Mesenteric fat pad (tissue), 1 donor: ENCODE measurements around the gene NPR3. TPM values are rescaled to one million over a fixed set of nuclear protein-coding genes. Genes with fewer than 3 reads are reported as not detected.
"Not testable (repeated sequence)": the region's sequence is repeated elsewhere in the genome, so short reads cannot be mapped to it uniquely, and the experiment has no call there.

Source experiments
- DNase-seq: peaks from one replicate; pipeline ENCODE4 v3.0.0-alpha.2; 2020; ENCODE audit warnings: low spot score
- total RNA-seq: library from RNA; stranded (reverse); fragmentation: NEBNext Ultra II Directional; extraction: Animal tissue kit (Norgen Biotek cat#: 25700); gene quantifications from one replicate; pipeline ENCODE4 v1.2.1, GENCODE V29; 2021
- donor health status: DM: yes; HTN: yes; CAD: no.

The NPR3 gene
- total RNA-seq, 1 donor from 2014 or later = 43.3 TPM

DNA sequence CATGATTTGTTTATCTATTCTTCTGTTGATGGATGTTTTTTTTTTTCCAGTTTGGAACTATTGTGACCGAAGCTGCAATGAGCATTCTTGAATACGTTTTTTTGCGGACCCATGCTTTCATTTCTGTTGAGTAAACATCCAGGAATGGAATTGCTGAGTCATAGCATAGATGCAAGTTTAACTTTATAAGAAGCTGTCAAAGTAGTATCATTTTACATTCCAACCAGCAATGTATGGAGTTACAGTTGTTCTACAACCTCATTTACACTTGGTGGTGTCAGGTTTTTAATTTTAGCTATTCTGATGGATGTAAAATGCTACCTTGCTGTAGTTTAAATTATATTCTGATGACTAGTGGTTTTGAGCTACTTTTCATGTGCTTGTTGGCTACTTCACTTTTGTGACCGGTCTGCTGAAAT, 49.0 kb downstream of the NPR3 start:
- DNase-seq = no peak

DNA sequence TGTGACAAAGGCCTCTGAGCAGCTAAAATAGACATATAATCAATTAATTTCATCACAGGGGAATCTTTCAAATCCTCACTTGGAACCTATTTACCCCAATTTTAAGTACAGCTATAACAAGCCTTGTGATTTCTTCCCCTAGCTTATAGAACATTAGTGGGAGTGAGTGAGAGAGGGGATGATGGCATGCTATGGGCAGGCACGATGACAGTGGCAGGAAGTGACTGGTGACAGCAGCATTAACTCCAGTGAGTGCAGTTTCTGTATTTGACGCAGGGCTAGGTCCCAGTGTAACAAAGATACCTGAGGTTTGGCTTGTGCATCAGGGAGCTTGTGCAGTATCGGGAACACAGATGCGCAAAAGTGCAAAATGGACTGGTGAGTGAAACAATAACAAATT, 54.1 kb downstream of the NPR3 start:
- no peak for DNase-seq

DNA sequence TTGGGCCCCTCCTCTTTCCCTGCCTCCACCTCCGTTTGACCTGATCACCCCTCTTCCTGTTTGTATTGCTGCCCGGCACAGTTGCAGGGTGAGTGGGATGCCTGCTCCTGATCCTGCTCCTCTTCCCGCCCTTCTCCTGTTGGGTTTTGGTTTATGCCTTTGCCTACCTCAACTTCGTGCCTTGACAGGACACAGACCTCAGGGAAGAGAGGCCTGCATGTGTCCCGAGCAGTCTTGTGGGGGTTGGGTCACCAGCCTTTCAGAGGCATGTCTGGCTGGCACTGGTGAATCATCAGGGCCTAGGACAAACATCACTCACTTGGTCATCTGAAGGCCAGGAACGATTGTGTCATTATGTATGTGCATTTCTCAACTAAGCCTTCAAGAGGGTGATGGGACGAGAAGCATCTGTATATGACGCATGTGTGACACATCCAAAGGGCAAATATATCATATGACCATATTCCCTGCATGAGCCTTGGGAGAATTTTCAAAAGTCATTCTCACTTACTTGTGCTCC, 56.9 kb downstream of the NPR3 start:
- DNase-seq = no peak

DNA sequence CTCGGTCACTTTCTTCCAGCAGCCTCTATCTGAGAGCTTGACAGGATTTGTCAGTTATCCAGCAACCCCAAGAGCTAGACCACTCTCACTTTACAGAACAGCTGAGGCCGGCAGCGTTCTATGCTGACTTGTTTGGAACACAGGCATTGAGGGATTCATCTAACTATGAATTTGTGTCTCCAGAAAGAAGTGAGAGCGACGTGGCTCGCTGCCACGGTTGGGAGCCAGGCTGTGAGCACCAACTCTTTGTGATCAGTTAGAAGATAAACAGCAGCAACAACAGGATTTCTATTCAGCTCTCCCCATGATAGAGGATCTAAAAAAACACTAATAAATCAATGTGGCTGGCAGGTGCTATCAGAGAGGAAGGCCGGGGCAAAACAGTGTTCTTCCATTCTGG, 58.6 kb downstream of the NPR3 start:
- no peak for DNase-seq

DNA sequence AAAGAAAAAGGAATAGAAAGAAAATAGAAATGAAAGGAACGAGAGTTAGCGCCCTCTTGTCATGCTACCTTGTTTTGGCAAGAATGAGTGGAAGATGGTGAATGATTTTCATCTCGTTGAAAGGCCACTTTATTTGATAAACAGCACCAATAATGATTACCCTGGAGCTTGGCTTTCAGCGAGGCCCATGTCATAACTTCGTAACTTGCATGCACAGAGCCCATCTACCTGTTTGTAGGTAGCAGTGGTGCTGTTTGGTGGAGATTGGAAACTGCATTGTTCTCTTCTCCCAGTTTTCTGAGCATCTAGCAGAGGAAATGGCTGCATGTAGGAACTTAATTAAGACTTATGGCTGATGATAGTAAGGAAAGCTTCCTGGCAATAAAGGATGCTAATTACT, 59.3 kb downstream of the NPR3 start:
- DNase-seq = no peak

DNA sequence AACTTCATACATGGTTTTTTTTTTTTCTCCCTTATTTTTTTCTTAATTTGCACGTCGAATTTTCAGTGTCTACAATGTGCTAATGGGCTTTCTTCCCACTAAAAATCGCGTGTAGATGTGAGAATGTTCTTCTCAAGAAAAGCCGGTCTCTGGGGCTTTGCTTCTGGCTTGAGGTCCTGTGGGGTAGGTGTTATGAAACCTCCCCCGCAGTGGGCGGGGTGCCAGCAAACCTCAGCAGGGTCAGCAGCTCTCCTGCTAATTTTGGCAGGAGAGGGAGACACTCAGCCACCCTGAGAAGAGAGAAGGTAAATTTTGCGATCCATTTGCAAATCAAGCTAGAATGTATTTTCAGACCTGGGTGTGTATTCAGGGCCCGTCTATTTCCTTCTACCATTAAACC, 59.9 kb downstream of the NPR3 start:
- no peak for DNase-seq

DNA sequence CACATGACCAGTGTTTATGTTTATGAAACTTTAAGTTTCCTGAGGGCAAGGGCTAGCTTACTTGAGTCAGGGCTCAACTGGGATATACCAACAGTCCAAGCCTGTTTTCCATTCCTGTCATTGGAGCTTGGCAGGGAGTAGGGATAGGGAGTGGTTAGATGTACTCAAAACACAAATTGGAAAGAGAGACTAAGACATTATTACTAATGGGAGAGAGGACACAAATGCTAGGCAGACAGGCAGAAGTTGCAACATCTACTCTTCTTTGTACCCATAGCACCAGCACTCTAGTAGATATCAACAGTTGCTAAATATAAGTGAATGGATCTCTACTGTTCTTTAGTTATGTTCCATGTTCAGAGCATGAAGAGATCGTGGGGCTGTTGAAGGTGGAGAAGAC, 62.8 kb downstream of the NPR3 start:
- no peak for DNase-seq

DNA sequence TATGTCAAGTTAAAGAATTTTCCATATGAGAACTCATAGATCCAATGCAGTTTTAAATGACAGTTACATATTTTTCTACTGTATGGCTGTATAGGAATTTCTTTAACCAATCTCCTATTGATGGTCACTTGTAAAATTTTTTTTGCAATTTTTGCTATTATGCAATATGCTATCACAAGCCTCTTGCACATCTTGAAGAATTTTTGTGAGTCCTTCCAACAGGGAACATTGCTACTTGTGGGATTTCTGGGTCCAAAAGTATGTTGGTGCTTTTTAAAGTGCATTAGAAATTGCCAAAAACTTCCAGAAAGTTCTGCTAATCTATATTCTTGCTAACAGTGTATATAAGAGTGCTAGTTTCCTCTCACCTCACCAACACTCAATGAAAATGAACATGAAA, 65.1 kb downstream of the NPR3 start:
- no peak for DNase-seq

DNA sequence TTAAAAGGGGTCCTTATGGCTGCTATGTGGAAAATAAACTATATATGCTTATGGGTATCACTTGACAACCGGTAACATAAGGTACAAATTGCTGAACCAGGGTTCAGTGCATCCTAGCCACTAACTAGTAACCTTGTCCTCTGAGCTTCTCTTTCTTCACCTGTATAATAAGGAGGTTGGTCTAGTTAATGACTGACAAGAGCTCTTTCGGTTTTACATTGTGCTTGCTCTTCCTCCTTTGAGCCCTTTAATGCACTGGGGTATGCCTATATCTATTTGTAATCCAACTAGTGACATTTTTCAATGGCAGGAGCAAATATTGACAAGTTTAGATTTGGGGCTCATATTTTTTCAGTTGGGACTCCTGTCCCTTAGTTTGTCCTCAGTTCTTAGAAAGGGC, 66.1 kb downstream of the NPR3 start:
- no peak for DNase-seq

DNA sequence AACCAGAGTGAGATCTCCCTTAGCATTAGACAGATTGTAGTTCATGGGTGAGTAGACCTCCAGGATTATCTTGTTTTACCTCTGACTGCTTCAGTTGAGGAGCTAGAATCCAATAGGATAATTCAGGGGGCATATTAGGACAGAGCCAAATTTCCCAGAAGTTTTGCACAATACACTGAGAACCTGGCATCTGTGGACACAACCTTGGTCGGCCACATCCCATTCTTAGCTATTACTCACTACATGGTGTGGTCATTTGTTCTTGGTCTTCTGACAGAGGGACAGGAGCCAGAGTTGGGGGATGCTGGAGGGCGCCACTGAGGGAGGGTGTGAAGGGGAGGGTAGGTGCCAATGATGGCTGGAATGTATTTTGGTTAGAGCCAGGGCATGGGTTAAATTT, 66.6 kb downstream of the NPR3 start:
- DNase-seq = no peak

DNA sequence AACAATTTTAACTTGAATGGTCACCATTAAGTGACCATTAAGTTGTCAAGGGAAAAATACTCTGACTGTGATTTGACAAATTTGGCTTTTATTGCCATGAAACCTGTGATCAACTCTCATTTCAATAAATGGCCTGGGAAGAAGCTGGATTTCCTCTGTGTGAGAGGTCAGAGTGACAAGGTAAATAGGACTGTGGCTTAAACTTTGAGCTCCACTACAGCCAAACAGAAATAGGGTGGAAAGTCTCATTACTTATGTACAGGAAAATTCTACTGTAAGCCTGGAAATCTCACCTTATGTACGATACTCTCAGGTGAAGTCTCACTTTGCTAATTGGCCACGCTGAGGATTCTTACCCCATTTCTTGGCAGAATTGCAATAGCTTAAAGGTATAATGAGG, 67.3 kb downstream of the NPR3 start:
- DNase-seq = no peak

DNA sequence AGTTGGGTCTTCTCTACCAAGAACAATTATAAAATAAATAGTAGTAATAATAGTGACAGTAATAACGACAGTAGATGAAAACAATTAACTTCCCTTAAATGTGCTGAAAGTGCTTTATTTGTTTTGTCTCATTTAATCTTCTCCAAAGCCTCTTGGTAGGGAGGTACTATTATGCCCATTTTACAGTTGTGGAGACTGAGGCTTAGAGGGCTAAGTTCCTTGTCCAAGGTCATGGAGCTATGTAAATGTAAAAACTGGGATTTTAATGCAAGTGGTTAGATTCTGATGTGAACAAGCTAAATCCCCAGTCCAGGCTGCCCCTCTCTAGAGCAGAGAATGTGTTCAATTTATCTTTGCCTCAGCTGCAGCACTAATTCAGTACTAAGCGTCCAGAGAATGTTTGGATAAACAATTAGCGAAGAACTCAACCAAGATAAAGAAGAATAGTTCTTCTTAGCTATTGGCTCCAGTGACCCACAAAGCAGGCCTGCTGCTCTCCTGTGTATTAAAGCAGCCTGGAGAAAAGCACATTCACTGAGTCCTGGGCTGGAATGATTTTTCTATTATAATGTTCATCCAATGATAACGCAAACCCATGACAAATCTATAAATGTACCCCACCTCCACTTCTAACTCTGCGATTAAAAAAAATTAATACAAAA, 68.8 kb downstream of the NPR3 start:
- DNase-seq = no peak

DNA sequence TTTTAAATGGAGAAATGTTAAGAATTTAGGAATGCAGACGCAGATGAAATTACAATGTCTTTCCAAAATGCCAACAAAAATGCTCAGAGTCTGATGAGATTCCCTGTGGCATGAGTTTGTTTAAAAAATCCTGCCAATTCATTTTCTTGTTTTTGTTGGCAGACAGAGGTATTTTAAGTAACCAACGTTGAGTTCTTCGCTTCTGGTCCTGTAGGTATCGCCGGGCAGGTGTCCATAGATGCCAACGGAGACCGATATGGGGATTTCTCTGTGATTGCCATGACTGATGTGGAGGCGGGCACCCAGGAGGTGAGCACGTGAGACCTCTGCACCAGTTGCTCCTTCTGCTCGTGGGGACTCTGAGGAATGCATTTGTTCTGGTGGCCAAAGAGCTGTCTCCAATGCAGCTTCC, 69.4 kb downstream of the NPR3 start:
- DNase-seq = no peak

DNA sequence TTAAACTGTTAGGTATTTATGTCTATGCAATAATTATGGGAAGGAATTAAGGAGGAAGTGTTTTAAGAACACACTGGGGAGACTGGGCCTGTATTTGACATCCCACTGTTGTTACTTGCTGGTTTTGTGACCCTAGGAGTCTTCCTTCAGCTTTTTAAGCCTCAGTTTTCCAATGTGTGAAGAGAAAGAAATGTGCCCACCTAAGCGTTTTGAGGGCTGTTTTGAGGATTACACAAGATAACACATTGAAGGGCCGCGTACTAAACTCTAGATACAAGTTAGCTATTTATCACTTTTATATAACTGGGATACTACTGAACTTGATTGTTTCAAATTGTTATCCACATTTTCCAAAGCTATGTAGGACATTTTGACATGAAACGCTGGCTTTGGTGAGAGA, 72.5 kb downstream of the NPR3 start:
- no peak for DNase-seq

DNA sequence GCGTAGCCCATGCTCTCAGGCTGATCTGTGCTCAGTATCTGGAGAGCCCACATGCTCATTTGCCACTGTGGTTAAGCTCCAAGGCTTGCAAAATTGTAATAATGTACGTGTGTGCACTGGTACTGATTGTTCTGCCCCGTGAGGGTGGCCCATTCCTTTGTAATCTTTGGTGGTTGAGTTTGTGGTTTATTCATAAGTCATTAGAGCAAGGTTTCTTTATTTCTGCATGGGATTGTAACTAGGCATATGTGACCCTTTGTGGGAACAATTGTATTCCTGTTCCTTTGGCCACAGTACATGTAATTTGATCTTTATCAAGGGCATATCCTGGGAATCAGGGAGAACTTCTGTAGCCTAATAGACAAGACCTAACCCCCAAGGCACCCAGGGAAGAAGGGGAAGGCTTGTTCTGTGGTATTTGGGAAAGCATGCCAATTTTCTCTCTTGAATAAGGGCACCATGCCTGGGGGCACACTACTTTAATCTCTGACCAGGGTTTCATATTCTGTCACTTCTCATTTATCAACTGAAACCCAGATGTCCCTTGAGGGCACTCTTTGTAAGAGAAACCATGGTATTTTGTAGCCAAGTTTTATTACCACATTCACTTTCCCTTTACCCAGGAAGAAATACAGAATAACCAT, 74.6 kb downstream of the NPR3 start:
- no peak for DNase-seq

DNA sequence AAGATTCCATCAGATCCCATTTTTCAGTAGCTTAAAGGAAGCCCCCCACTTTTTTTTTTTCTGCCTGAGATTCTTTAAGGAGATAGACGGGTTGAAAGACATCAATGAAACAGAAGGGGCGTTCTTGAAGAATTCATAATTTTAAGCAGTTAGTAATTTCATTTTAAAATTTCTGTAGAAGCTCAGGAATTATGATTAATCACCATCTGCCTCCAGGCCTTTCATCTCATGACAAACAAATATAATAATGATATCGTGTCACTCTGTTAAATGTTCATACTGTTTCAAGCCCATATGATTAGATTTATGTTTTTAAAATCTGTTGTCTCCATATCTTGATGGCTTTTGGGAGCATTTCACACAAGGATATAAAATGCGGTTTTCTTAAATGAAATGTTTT, 75.2 kb downstream of the NPR3 start:
- no peak for DNase-seq

DNA sequence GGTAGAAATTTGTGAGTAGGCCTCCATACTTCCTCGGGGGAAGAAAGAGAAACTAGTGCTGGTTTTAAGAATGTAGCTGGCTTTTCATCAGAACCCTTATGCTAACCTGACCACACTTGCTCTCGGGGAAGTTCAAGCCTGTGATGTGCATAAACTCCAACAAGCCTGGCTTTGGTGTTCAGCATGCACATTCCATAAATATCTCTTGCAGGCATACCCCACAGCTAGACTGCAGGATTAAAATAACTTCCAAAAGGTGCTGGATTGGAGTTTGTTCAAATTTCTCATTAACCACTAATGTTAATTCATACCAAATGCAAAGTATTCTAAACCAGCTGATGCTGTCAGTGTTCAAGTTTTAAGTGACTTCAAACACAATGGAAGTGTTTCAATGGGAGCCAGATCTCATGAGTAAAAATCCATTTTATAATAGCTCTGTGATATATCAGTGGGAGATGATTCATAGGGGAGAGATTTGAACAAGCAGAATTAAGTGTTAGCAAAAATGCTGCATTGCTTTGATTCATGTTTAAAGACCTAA, 79.4 kb downstream of the NPR3 start:
- DNase-seq = no peak

DNA sequence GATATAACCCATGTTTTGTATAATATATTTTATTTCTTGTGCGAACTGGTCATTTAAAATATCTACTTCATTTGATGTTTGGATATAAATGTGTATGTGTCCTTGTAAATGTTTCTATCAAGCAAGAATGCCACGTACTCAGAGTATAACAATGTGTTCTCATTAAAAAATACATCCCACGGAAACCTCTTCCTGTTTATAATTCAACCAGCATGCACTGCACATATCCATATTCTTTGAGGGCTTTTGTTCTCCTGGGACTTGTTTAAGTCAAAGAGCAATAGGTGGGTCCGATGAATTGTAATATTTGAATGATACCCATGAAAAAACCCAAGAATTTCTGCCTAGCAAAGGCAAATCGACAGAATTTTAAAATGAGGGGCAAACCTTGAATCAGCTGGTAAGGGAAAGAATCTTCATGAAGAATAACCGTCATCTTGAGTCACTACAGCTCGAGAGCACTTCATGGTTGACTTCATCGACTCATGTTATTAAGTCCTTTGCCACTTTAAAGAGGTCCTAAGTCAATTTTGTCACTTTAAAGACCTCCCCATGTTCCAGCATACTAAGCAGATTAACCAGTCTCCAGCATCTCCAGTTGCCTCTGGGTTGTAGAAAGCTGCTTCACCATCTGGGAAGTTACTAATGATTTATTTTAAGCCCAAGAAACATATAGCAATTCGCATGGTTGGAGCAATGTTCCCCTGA, 80.6 kb downstream of the NPR3 start:
- no peak for DNase-seq

DNA sequence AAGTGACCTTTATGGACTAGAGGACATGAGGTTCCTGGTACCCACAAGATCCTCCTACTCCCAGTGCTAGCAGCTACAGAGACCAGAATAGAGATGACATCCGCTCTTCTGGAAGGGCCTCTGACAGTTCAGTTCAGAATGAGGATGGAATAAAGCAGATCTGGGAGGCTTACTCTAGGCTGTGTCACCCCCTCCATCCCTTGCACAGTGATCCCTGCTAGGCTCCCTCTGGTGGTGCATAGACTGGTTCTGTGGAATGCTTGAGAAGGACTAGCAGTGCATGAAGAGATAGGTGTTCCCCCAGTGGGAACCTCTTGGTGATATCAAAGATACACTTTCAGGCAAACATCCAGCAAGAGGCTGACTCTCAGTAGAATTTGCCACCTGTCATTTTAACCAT, 83.0 kb downstream of the NPR3 start:
- no peak for DNase-seq

DNA sequence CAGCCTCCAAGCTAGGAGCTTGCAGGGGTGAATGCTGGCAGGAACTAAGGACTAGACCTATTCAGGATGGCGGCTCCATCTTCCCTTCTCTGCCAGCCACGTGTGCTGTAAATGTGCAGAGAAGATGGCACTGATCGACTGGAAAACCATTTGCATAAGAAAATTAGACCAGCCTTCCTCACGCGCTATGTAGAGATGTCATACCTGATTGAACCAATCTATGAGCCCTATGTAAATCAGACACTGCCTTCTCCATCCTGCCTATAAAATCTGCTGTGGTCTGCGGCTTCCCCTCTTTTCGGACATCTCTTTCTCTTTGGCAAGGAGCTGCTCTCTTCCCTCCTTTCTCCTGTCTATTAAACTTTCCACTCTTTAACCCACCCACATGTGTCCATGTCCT, 91.6 kb downstream of the NPR3 start:
- no peak for DNase-seq

DNA sequence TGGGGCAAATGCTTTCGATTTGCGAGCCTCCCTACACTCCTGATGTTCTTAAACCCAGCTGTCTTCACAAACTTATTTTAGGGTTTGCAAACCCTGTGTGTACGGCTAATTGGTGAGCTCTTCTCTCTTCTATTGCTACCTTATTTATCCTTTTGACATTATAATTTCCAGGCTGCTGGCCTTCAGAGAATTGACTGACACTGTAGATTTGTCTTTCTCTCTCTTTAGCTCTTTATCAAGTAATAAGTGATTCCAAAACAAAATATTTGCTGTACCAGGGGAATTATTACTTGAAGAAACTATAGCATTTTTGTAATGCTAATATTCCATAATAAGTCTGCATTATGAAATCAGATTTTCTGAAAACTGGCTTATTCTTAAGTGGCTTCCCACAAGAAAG, 92.5 kb downstream of the NPR3 start:
- no peak for DNase-seq

DNA sequence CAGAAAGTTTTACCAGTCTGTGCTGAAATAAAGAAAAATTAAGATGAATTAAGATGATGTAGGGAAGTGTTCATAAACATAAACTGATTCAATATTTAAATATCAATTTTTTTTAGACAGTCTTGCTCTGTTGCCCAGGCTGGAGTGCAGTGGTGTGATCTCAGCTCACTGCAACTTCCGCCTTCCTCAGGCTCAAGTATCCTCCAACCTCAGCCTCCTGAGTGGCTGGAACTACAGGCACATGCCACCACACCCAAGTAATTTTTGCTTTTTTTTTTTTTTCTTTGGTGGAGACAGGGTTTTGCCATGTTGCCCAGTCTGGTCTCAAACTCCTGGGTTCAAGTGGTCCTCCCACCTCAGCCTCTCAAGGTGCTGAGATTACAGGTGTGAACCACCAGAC, 94.3 kb downstream of the NPR3 start:
- not testable (repeated sequence) for DNase-seq
